Measurements from ENCODE around the gene SRRT.

SRRT gene

GRCh38 chr7:100888988-100889750 is 14.3 kb downstream of the SRRT start, which contains the start of gene UFSP1 (continued):
- TF ChIP-seq, protein P1, sequence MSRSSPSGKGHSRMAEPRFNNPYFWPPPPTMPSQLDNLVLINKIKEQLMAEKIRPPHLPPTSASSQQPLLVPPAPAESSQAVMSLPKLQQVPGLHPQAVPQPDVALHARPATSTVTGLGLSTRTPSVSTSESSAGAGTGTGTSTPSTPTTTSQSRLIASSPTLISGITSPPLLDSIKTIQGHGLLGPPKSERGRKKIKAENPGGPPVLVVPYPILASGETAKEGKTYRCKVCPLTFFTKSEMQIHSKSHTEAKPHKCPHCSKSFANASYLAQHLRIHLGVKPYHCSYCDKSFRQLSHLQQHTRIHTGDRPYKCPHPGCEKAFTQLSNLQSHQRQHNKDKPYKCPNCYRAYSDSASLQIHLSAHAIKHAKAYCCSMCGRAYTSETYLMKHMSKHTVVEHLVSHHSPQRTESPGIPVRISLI (tag by site-specific recombination; IDR thresholded peaks at IDR 0.05): no peak
- TF ChIP-seq ZNF140 (tag by site-specific recombination; IDR thresholded peaks at IDR 0.05) (no peak), ZNF585B (tag by site-specific recombination; IDR thresholded peaks at IDR 0.05) (no peak; the same call in 1 of the 2 replicates), ZNF830 (tag by site-specific recombination; IDR thresholded peaks at IDR 0.05; ENCODE audit: low read depth) (no peak), PRDM4 (tag by site-specific recombination; IDR thresholded peaks at IDR 0.05) (no peak; the same call in 1 of the 2 replicates), ZNF266 (tag by site-specific recombination; IDR thresholded peaks at IDR 0.05; ENCODE audit: low read depth) (peak; percentile 29; the same call in 1 of the 2 replicates), ZNF341 (tag by site-specific recombination; IDR thresholded peaks at IDR 0.05; ENCODE audit: low read depth) (no peak), ZNF394 (tag by site-specific recombination; IDR thresholded peaks at IDR 0.05; ENCODE audit: borderline replicate concordance) (no peak; the same call in 1 of the 2 replicates), ZFP3 (tag by site-specific recombination; IDR thresholded peaks at IDR 0.05; ENCODE audit: low read depth) (no peak), ZNF518A (tag by site-specific recombination; conservative IDR thresholded peaks at IDR 0.05; ENCODE audit: low read depth) (no peak), ZNF654 (tag by site-specific recombination; IDR thresholded peaks at IDR 0.05; ENCODE audit: low read depth) (no peak), ZNF558 (tag by site-specific recombination; IDR thresholded peaks at IDR 0.05) (no peak), ZNF132 (tag by site-specific recombination; IDR thresholded peaks at IDR 0.05; ENCODE audit: borderline replicate concordance) (no peak), GLIS2 (tag by site-specific recombination; IDR thresholded peaks at IDR 0.05) (peak; percentile 92), ZNF211 (tag by site-specific recombination; IDR thresholded peaks at IDR 0.05; ENCODE audit: low read depth) (no peak), ZNF404 (tag by site-specific recombination; IDR thresholded peaks at IDR 0.05) (no peak), ZNF391 (tag by site-specific recombination; IDR thresholded peaks at IDR 0.05; ENCODE audit: borderline replicate concordance, low read depth) (peak; percentile 89; the same call in 1 of the 2 replicates), ZBTB8A (tag by site-specific recombination; IDR thresholded peaks at IDR 0.05) (no peak), INSM2 (tag by site-specific recombination; IDR thresholded peaks at IDR 0.05) (peak; percentile 33; the same call in 1 of the 2 replicates), ZNF560 (tag by site-specific recombination; IDR thresholded peaks at IDR 0.05; ENCODE audit: borderline replicate concordance) (no peak), ZNF302 (tag by site-specific recombination; IDR thresholded peaks at IDR 0.05; ENCODE audit: low read depth) (no peak), HOXC10 (CRISPR knock-in tag; IDR thresholded peaks at IDR 0.05) (no peak), ZNF311 (tag by site-specific recombination; IDR thresholded peaks at IDR 0.05; ENCODE audit: borderline replicate concordance) (no peak), ZNF174 (tag by site-specific recombination; IDR thresholded peaks at IDR 0.05) (no peak)
- TF ChIP-seq, protein P2, sequence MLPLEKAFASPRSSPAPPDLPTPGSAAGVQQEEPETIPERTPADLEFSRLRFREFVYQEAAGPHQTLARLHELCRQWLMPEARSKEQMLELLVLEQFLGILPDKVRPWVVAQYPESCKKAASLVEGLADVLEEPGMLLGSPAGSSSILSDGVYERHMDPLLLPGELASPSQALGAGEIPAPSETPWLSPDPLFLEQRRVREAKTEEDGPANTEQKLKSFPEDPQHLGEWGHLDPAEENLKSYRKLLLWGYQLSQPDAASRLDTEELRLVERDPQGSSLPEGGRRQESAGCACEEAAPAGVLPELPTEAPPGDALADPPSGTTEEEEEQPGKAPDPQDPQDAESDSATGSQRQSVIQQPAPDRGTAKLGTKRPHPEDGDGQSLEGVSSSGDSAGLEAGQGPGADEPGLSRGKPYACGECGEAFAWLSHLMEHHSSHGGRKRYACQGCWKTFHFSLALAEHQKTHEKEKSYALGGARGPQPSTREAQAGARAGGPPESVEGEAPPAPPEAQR (tag by site-specific recombination; IDR thresholded peaks at IDR 0.05): no peak
- TF ChIP-seq, protein P3, sequence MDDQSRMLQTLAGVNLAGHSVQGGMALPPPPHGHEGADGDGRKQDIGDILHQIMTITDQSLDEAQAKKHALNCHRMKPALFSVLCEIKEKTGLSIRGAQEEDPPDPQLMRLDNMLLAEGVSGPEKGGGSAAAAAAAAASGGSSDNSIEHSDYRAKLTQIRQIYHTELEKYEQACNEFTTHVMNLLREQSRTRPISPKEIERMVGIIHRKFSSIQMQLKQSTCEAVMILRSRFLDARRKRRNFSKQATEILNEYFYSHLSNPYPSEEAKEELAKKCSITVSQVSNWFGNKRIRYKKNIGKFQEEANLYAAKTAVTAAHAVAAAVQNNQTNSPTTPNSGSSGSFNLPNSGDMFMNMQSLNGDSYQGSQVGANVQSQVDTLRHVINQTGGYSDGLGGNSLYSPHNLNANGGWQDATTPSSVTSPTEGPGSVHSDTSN (CRISPR knock-in tag; IDR thresholded peaks at IDR 0.05): no peak

Data from HEK293 (cell line).